Mucosa of descending colon (tissue), 3 donors: ENCODE results near the gene DDX51. TPM values are rescaled to one million over a fixed set of nuclear protein-coding genes. Genes with fewer than 3 reads are reported as not detected.
"Not testable (repeated sequence)": the region's sequence is repeated elsewhere in the genome, so short reads cannot be mapped to it uniquely, and the experiment has no call there.

Experiments used
- ATAC-seq: fragments of 200-7000 bp; cut with Tn5 transposase; one replicate; pipeline ENCODE4 v1.9.1; 2020; ENCODE audit warnings: mild to moderate bottlenecking, moderate library complexity
- DNase-seq, 3 donors: peaks; one replicate each; pipeline ENCODE4 v3.0.0-alpha.2; 2020
- H3K36me3 ChIP-seq: fragments of 200-600 bp; one replicate; pipeline ENCODE4 v1.8.0; 2021; ENCODE audit warnings: low read depth, mild to moderate bottlenecking
- H3K4me1 ChIP-seq: fragments of 200-600 bp; one replicate; pipeline ENCODE4 v1.8.0; 2021; ENCODE audit warnings: low read depth, mild to moderate bottlenecking
- H3K4me3 ChIP-seq: fragments of 200-600 bp; one replicate; pipeline ENCODE4 v1.8.0; 2021; ENCODE audit warnings: mild to moderate bottlenecking
- H3K9me3 ChIP-seq: fragments of 200-600 bp; one replicate; pipeline ENCODE4 v1.8.0; 2021; ENCODE audit warnings: mild to moderate bottlenecking
- CTCF ChIP-seq: fragments of 200-600 bp; IDR thresholded peaks from one replicate; pipeline ENCODE4 v1.8.0; 2022; ENCODE audit warnings: antibody characterized with exemption, mild to moderate bottlenecking
- intact Hi-C, 2 donors: fragments of 100-400 bp; cut with DNase I in 1 of 2; cut with micrococcal nuclease in 1 of 2; formaldehyde crosslinking; loops; one replicate each; pipeline versions ENCODE4 v1.11.0 to v1.11.1; 2022; cut with DNase I, micrococcal nuclease
- total RNA-seq, 3 donors: library from RNA; stranded (reverse); fragmentation: NEBNext Ultra II Directional in 2 of 3; extraction: Animal tissue kit (Norgen Biotek cat#: 25700) in 2 of 3; gene quantifications; one replicate each; pipeline versions ENCODE4 v1.2.1 to v1.2.4, GENCODE V29; 2021 to 2023
- donor health status: DM: no; HTN: no; CAD: no; lungs with moderate emphysema.
- donor health status: DM: no; HTN: no; CAD: no.
- donor health status: DM: no; HTN: yes; CAD: no.

Gene DDX51
- total RNA-seq, 3 donors from 2014 or later, result 14.2 to 18.7 (median 15.6) TPM

GRCh38 chr12:132106921-132107320, 37.2 kb downstream of the DDX51 start:
- Histone ChIP-seq H3K9me3 (no peaks in the 10 kb centered on the region), H3K36me3 (peaks cover 4% of the 10 kb centered on the region), H3K4me1 (no peaks in the 10 kb centered on the region), H3K4me3 (no peak overlapping the region)
- intact Hi-C loops, result no loop called here
- no peak for ATAC-seq
- no peak for TF ChIP-seq CTCF
- DNase-seq, result no peak

- Histone ChIP-seq H3K36me3 (no peaks in the 10 kb centered on the region), H3K4me3 (no peak overlapping the region), H3K9me3 (no peaks in the 10 kb centered on the region), H3K4me1 (no peaks in the 10 kb centered on the region)
- TF ChIP-seq CTCF, result no peak
- DNase-seq, result no peak
- no peak for ATAC-seq
- intact Hi-C loops, result no loop called here
These were observed 38.7 kb downstream of the DDX51 start for GRCh38 chr12:132105467-132105866.

GRCh38 chr12:132103542-132104308, 40.4 kb downstream of the DDX51 start:
- no peak for DNase-seq
- no peaks in the 10 kb centered on the region for H3K9me3 ChIP-seq
- no peak for TF ChIP-seq CTCF
- no peaks in the 10 kb centered on the region for H3K36me3 ChIP-seq
- no peak overlapping the region for H3K4me3 ChIP-seq
- intact Hi-C loops, result no loop called here
- no peaks in the 10 kb centered on the region for H3K4me1 ChIP-seq
- no peak for ATAC-seq

- H3K4me1 ChIP-seq, H3K9me3 ChIP-seq, intact Hi-C loops, ATAC-seq, H3K36me3 ChIP-seq, DNase-seq, H3K4me3 ChIP-seq: not testable (repeated sequence)
These were observed 41.0 kb downstream of the DDX51 start for GRCh38 chr12:132103072-132103471.

GRCh38 chr12:132102297-132102696, 41.8 kb downstream of the DDX51 start:
- Histone ChIP-seq H3K4me3 (no peak overlapping the region), H3K4me1 (no peaks in the 10 kb centered on the region), H3K9me3 (no peaks in the 10 kb centered on the region), H3K36me3 (no peaks in the 10 kb centered on the region)
- TF ChIP-seq CTCF, result no peak
- intact Hi-C loops, result no loop called here
- DNase-seq (no peak), ATAC-seq (no peak)

GRCh38 chr12:132100306-132101065, 43.6 kb downstream of the DDX51 start:
- intact Hi-C loops, result no loop called here
- no peaks in the 10 kb centered on the region for H3K36me3 ChIP-seq
- DNase-seq, result no peak
- H3K9me3 ChIP-seq, result no peaks in the 10 kb centered on the region
- ATAC-seq, result no peak
- H3K4me3 ChIP-seq, result no peak overlapping the region
- H3K4me1 ChIP-seq, result no peaks in the 10 kb centered on the region
- no peak for TF ChIP-seq CTCF
